GM12891 (cell line): Measurements from ENCODE around the gene ADPRH.

Source experiments
- PAX5 ChIP-seq: IDR thresholded peaks from 2 replicates; pipeline ENCODE4 v1.6.1; 2011; ENCODE audit warnings: low read length, moderate library complexity, mild to moderate bottlenecking; ENCODE audit not compliant: insufficient read depth, severe bottlenecking
- POLR2A ChIP-seq: IDR thresholded peaks from 2 replicates; pipeline ENCODE4 v1.6.1; 2011; ENCODE audit warnings: low read depth, low read length, control low read depth
- POLR2AphosphoS5 ChIP-seq: IDR thresholded peaks from 2 replicates; pipeline ENCODE4 v1.6.1; 2011; ENCODE audit warnings: low read depth, low read length, control low read depth
- POU2F2 ChIP-seq: IDR thresholded peaks from 2 replicates; pipeline ENCODE4 v1.6.1; 2011; ENCODE audit warnings: low read depth, mild to moderate bottlenecking, control low read depth, low read length, moderate library complexity
- TAF1 ChIP-seq: IDR thresholded peaks from 2 replicates; pipeline ENCODE4 v1.6.1; 2011; ENCODE audit warnings: low read depth, low read length, control low read depth

DNA sequence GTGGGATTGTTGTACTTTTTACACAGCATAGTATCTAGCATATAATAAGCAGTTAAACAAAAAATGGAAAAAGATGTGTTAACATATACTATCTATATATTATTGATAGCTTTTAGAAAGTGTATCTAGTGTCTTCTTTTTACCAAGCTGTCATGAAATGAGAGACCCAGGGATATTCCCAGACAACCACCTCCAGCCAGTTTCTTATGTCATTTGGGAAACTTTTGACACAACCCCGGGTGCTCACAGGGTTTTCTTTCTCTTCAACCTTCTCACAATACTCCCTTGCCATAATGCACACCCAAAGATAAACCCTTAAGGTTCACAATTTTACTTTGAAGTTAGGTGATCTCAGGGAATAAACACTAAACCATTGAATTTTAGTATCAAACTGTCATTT lies 13.6 kb downstream of the ADPRH start:
- TF ChIP-seq POLR2AphosphoS5 (no peak), TAF1 (no peak), POLR2A (no peak), PAX5 (no peak), POU2F2 (no peak)
